PFSK-1 (cell line): ENCODE data around the gene SH2D1A.

ENCODE experiments used
- FOXP2 ChIP-seq: optimal IDR thresholded peaks from 2 replicates; pipeline ENCODE3; 2011; ENCODE audit warnings: borderline replicate concordance, control low read depth, inconsistent platforms; ENCODE audit not compliant: insufficient read depth; ENCODE audit errors: extremely low read length, extremely low read depth
- POLR2AphosphoS5 ChIP-seq: IDR thresholded peaks from 2 replicates; pipeline ENCODE4 v1.6.1; 2012; ENCODE audit warnings: low read depth, mild to moderate bottlenecking, control low read depth, low read length, moderate library complexity
- REST ChIP-seq, 2 experiments: IDR thresholded peaks; 2 replicates each; pipeline versions ENCODE4 v1.6.1 to v1.8.0; 2011 to 2012; ENCODE audit warnings: low read depth in 2 of 2, low read length in 2 of 2, control low read depth in 1 of 2, inconsistent platforms in 1 of 2, mild to moderate bottlenecking in 1 of 2, moderate library complexity in 1 of 2; ENCODE audit not compliant: insufficient read depth in 1 of 2
- SIN3A ChIP-seq: IDR thresholded peaks from 2 replicates; pipeline ENCODE4 v1.6.1; 2012; ENCODE audit warnings: mild to moderate bottlenecking, low read length, moderate library complexity, borderline replicate concordance; ENCODE audit not compliant: insufficient read depth
- TAF1 ChIP-seq: IDR thresholded peaks from 2 replicates; pipeline ENCODE4 v1.6.1; 2012; ENCODE audit warnings: low read length, control low read depth, borderline replicate concordance; ENCODE audit not compliant: insufficient read depth

The SH2D1A gene

GRCh38 chrX:124328765-124329164 lies 17.6 kb upstream of the SH2D1A start:
- TF ChIP-seq FOXP2, result no peak
- no peak for TF ChIP-seq REST (IDR thresholded peaks at IDR 0.05; ENCODE audit: insufficient read depth in 1 of 2, low read depth in 2 of 2, low read length in 2 of 2)
- no peak for TF ChIP-seq TAF1
- no peak for TF ChIP-seq POLR2AphosphoS5
- no peak for TF ChIP-seq SIN3A

- TF ChIP-seq POLR2AphosphoS5, result no peak
- no peak for TF ChIP-seq FOXP2
- TF ChIP-seq REST (IDR thresholded peaks at IDR 0.05; ENCODE audit: insufficient read depth in 1 of 2, low read depth in 2 of 2, low read length in 2 of 2), result no peak
- TF ChIP-seq SIN3A, result no peak
- no peak for TF ChIP-seq TAF1
Measured at GRCh38 chrX:124332481-124333424, 13.6 kb upstream of the SH2D1A start, which contains the start of gene TEX13D. Gene TEX13D, plus strand, starts transcription at chrX:124332660. Its CDS starts 258 bp downstream, at chrX:124332918.

- TF ChIP-seq TAF1, result no peak
- no peak for TF ChIP-seq FOXP2
- TF ChIP-seq REST (IDR thresholded peaks at IDR 0.05; ENCODE audit: insufficient read depth in 1 of 2, low read depth in 2 of 2, low read length in 2 of 2), result no peak
- no peak for TF ChIP-seq POLR2AphosphoS5
- no peak for TF ChIP-seq SIN3A
Measured at GRCh38 chrX:124333862-124334261, 12.5 kb upstream of the SH2D1A start.

GRCh38 chrX:124335598-124335997 lies 10.8 kb upstream of the SH2D1A start:
- TF ChIP-seq FOXP2 (no peak), REST (IDR thresholded peaks at IDR 0.05; ENCODE audit: insufficient read depth in 1 of 2, low read depth in 2 of 2, low read length in 2 of 2) (no peak), POLR2AphosphoS5 (no peak), TAF1 (no peak), SIN3A (no peak)

GRCh38 chrX:124337916-124338315 lies 8.4 kb upstream of the SH2D1A start:
- no peak for TF ChIP-seq POLR2AphosphoS5
- TF ChIP-seq REST (IDR thresholded peaks at IDR 0.05; ENCODE audit: insufficient read depth in 1 of 2, low read depth in 2 of 2, low read length in 2 of 2), result no peak
- TF ChIP-seq SIN3A, result no peak
- TF ChIP-seq TAF1, result no peak
- TF ChIP-seq FOXP2, result no peak
